A549 treated with RU486 at 1 μM for 4 hours (cell line): Measurements from ENCODE around the gene ZNF414. TPM values are rescaled to one million over a fixed set of nuclear protein-coding genes. Genes with fewer than 3 reads are reported as not detected.

Experiments used
- total RNA-seq: library from RNA; stranded (reverse); fragments of 200-300 nt; extraction: Qiagen RNA extraction; gene quantifications from 5 replicates; pipeline ENCODE4 v1.2.3, GENCODE V29; 2022; ENCODE audit warnings: low read depth

The ZNF414 gene
- total RNA-seq: 14.2 to 19.0 TPM (median 17.5 TPM) in 5 replicates

GRCh38 chr19:8513687-8514504 lies at the start of gene ZNF414:
Gene ZNF414, minus strand, starts transcription at chr19:8514167. Its CDS starts 121 bp downstream, at chr19:8514046.

Other genes with a start within 250 kb of the ZNF414 start
- 59.2 to 102 TPM (median 95.8 TPM) in 5 replicates for gene CD320, start 205.8 kb downstream of the ZNF414 start, total RNA-seq
- gene NDUFA7, start 192.8 kb downstream of the ZNF414 start, total RNA-seq: 61.8 to 100 TPM (median 87.9 TPM) in 5 replicates
- gene RPS28, start 192.7 kb downstream of the ZNF414 start, total RNA-seq: 389 to 881 TPM (median 855 TPM) in 5 replicates
- gene KANK3, start 170.9 kb downstream of the ZNF414 start, total RNA-seq: 4.0 to 4.7 TPM (median 4.3 TPM) in 5 replicates
- gene ANGPTL4, start 150.0 kb downstream of the ZNF414 start, total RNA-seq: 148 to 236 TPM (median 180 TPM) in 5 replicates
- 84.0 to 105 TPM (median 95.6 TPM) in 5 replicates for gene RAB11B, start 123.8 kb downstream of the ZNF414 start, total RNA-seq
- gene MARCHF2, start 100.9 kb downstream of the ZNF414 start, total RNA-seq: 14.9 to 19.0 TPM (median 16.5 TPM) in 5 replicates
- 221 to 292 TPM (median 241 TPM) in 5 replicates for gene HNRNPM, start 69.2 kb downstream of the ZNF414 start, total RNA-seq
- gene PRAM1, start 11.5 kb downstream of the ZNF414 start, total RNA-seq: 0.17 to 0.31 TPM (median 0.28 TPM) in 3 of 5 replicates, not detected in the others
- gene MYO1F, start 63.3 kb upstream of the ZNF414 start, total RNA-seq: 0.25 to 0.65 TPM (median 0.32 TPM) in 5 replicates
- 10.7 to 19.6 TPM (median 15.0 TPM) in 5 replicates for gene ADAMTS10, start 96.5 kb upstream of the ZNF414 start, total RNA-seq
- gene NFILZ, start 116.5 kb upstream of the ZNF414 start, total RNA-seq: not detected in 5 replicates
- gene ACTL9, start 184.6 kb upstream of the ZNF414 start, total RNA-seq: not detected in 5 replicates
- not detected in 5 replicates for gene OR2Z1, start 207.5 kb upstream of the ZNF414 start, total RNA-seq